ENCODE measurements around the gene C1QA. TPM values are rescaled to one million over a fixed set of nuclear protein-coding genes. Genes with fewer than 3 reads are reported as not detected.

The C1QA gene
- total and polyA plus RNA-seq, 10 of the 15 experiments (the other 5 are each of a cell fraction or from before 2014, with no cell fraction given) = 0.59 TPM; not detected in 9

GRCh38 chr1:22621761-22622160, 14.7 kb upstream of the C1QA start:
- H3K4me1 ChIP-seq (ENCODE audit: control insufficient read depth, insufficient read depth, low read length) = no peaks in the 10 kb centered on the region
- no peak overlapping the region for H3K27ac ChIP-seq (ENCODE audit: control insufficient read depth, insufficient read depth)
- no peaks in the 10 kb centered on the region for H3K36me3 ChIP-seq (ENCODE audit: control insufficient read depth in 2 of 2, insufficient read depth in 2 of 2, low read length in 1 of 2)
- no peak for ATAC-seq
- H4K20me1 ChIP-seq (ENCODE audit: control insufficient read depth, insufficient read depth) = no peaks in the 10 kb centered on the region
- ChIA-PET CTCF (no interaction called here), POLR2A (no interaction called here), RAD21 (ENCODE audit: unreplicated experiment) (no interaction called here), SMC1A (ENCODE audit: uncharacterized antibody, unreplicated experiment) (no interaction called here)
- intact Hi-C loops (cut with micrococcal nuclease; ENCODE audit: unreplicated experiment) (no loop called here), in situ Hi-C loops (cut with MboI) (no loop called here)
- no peak overlapping the region for H2AFZ ChIP-seq (ENCODE audit: control insufficient read depth, low read depth, low read length)
- no peak for DNase-seq (ENCODE audit: low read depth, low spot score)
- H3K4me3 ChIP-seq = no peak overlapping the region
- FAIRE-seq = no peak
- peaks cover 0 to 3% of the 10 kb centered on the region in 2 experiments; a peak in 3 of 4 replicates for H3K27me3 ChIP-seq (replicated peaks in 1 of 2; ENCODE audit: control insufficient read depth in 2 of 2, insufficient read depth in 2 of 2, low read length in 1 of 2)
- H3K4me2 ChIP-seq (ENCODE audit: control insufficient read depth, insufficient read depth) = no peak overlapping the region
- WGBS (ENCODE audit: insufficient coverage, insufficient replicate concordance, low lambda C conversion rate, missing lambda C conversion rate) = 2% methylated on average over 4 of the region's 4 CpGs
- TF ChIP-seq NR2C1 (IDR thresholded peaks at IDR 0.05) = no peak
- no peak for TF ChIP-seq JUND (IDR thresholded peaks at IDR 0.05; ENCODE audit: low read depth, low read length)
- no peak for TF ChIP-seq NBN (IDR thresholded peaks at IDR 0.05)
- no peak for TF ChIP-seq KAT2A (conservative IDR thresholded peaks at IDR 0.05; ENCODE audit: control insufficient read depth, low read depth, low read length)
- TF ChIP-seq SP1 (IDR thresholded peaks at IDR 0.05; ENCODE audit: low read depth, low read length) = no peak
- TF ChIP-seq NFIC (IDR thresholded peaks at IDR 0.05; ENCODE audit: low read depth, low read length) = no peak
- TF ChIP-seq USF1 (IDR thresholded peaks at IDR 0.05; ENCODE audit: borderline replicate concordance, extremely low read length, insufficient read depth, low read depth, low read length) = no peak
- TF ChIP-seq SREBF2 (IDR thresholded peaks at IDR 0.05; ENCODE audit: low read length) = no peak
- TF ChIP-seq NFYA (IDR thresholded peaks at IDR 0.05; ENCODE audit: borderline replicate concordance, low read depth, low read length) = no peak
- TF ChIP-seq ELK1 (IDR thresholded peaks at IDR 0.05; ENCODE audit: low read depth, low read length) = no peak
- no peak for TF ChIP-seq SIX5 (IDR thresholded peaks at IDR 0.05; ENCODE audit: low read depth, low read length, severe bottlenecking)
- no peak overlapping the region for H3K9ac ChIP-seq (ENCODE audit: control insufficient read depth, insufficient read depth, low read length)
- no TSS peak for BruUV-seq (replicated peaks)
- no peaks in the 10 kb centered on the region for H3K9me3 ChIP-seq (replicated peaks; ENCODE audit: control insufficient read depth, insufficient read depth, low read length)
- H3K79me2 ChIP-seq (ENCODE audit: control insufficient read depth, insufficient read depth, low read length) = no peaks in the 10 kb centered on the region
